AG04449 (cell line): ENCODE data around the gene MED4.
A peak's percentile ranks its signal among the peaks of the same experiment; 100 is the strongest.

Experiments
- CTCF ChIA-PET: fragments of 350-600 bp; formaldehyde crosslinking; extraction: SDS; loops from one replicate; lab custom pipeline; 2021; ENCODE audit warnings: antibody characterized with exemption; lab: Yijun Ruan, JAX
- POLR2A ChIA-PET: fragments of 400-600, 350-600 bp; formaldehyde crosslinking; extraction: SDS; loops from one replicate; lab custom pipeline; 2020; ENCODE audit warnings: antibody characterized with exemption, inconsistent platforms; lab: Yijun Ruan, JAX
- DNase-seq: peaks from one replicate; pipeline ENCODE4 v3.0.0-alpha.2; 2010; ENCODE audit warnings: low read depth, low spot score
- H3K4me3 ChIP-seq: 2 replicates; pipeline ENCODE4 v1.5.1; 2011; ENCODE audit warnings: low read depth, mild to moderate bottlenecking, control low read depth, low read length
- TF ChIP-seq, protein P1 (sequence below): IDR thresholded peaks from one replicate; pipeline ENCODE4 v1.5.1; 2011; ENCODE audit warnings: mild to moderate bottlenecking, moderate library complexity, low read length, control low read depth, inconsistent platforms; ENCODE audit not compliant: insufficient read depth; ENCODE audit errors: missing control alignments

Gene MED4

GRCh38 chr13:48108106-48108505 lies 13.2 kb upstream of the MED4 start:
- TF ChIP-seq, protein P1, sequence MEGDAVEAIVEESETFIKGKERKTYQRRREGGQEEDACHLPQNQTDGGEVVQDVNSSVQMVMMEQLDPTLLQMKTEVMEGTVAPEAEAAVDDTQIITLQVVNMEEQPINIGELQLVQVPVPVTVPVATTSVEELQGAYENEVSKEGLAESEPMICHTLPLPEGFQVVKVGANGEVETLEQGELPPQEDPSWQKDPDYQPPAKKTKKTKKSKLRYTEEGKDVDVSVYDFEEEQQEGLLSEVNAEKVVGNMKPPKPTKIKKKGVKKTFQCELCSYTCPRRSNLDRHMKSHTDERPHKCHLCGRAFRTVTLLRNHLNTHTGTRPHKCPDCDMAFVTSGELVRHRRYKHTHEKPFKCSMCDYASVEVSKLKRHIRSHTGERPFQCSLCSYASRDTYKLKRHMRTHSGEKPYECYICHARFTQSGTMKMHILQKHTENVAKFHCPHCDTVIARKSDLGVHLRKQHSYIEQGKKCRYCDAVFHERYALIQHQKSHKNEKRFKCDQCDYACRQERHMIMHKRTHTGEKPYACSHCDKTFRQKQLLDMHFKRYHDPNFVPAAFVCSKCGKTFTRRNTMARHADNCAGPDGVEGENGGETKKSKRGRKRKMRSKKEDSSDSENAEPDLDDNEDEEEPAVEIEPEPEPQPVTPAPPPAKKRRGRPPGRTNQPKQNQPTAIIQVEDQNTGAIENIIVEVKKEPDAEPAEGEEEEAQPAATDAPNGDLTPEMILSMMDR, result no peak
- no peak for DNase-seq
- ChIA-PET CTCF (no interaction called here), POLR2A (no interaction called here)
- H3K4me3 ChIP-seq, result no peak overlapping the region

- no peak overlapping the region for H3K4me3 ChIP-seq
- TF ChIP-seq, protein P1, result no peak
- ChIA-PET CTCF (interaction anchor here (1.7 kb wide), 1 partner anchor 672 kb away, joined by 5 read pairs; no protein-coding TSS in a partner anchor), POLR2A (no interaction called here)
- no peak for DNase-seq
Observed at GRCh38 chr13:48097793-48098192, 2.9 kb upstream of the MED4 start.

- no peak for DNase-seq
- H3K4me3 ChIP-seq, result no peak overlapping the region
- ChIA-PET POLR2A (no interaction called here), CTCF (no interaction called here)
- TF ChIP-seq, protein P1, result no peak
Observed at GRCh38 chr13:48096670-48097069, 1.8 kb upstream of the MED4 start.

DNA sequence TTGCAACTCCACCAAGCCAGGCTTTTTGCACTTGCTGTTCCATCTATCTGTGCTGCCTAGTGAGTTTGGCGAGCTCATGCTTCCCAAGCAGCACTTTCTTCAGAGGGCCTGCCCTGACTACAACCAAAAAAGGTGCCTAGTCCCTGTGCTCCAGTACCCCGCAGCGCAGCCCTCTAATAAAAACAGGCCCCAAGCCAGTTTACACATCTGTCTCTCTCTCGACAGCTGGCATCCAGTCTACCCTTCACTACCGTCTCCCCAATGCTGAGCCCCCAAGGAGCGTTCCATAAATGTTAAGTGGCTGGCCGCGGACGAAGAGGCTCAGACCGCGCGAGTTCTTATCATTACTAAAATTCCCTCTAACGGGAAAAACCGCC lies 512 bp downstream of the MED4 start:
- DNase-seq, result no peak
- CTCF ChIA-PET, result interaction anchor here (0.7 to 3.4 kb wide), 24 partner anchors 9 to 676 kb away, joined by 3 to 25 read pairs (median 5); partner anchors contain the start of gene NUDT15

DNA sequence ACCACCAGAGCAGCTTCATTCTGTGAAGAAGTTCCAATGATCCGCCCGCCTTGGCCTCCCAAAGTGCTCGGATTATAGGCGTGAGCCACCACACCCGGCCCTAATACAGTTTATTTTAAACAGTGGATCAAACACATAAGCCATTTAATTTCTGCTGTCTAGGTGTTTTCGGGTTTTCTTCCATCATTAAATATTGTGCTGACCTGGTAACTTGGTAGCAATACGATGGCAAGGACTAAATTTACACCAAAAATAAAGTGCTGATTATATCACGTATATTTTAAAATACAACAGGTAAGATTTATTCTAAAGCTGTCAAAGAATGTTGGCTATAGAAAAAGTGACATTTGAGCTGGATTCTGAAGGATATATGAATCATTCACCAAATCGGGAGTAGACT lies 1.3 kb downstream of the MED4 start:
- TF ChIP-seq, protein P1, result no peak
- peak overlapping the region; percentile 87 for H3K4me3 ChIP-seq
- ChIA-PET CTCF (interaction anchor here (1.2 to 3.4 kb wide), 10 partner anchors 8 to 677 kb away, joined by 3 to 25 read pairs (median 6); partner anchors contain the start of gene NUDT15), POLR2A (no interaction called here)
- no peak for DNase-seq

More for the DNA sequence above, 512 bp downstream of the MED4 start:
- H3K4me3 ChIP-seq, result peak overlapping the region; percentile 87
- TF ChIP-seq, protein P1, result no peak
- POLR2A ChIA-PET, result no interaction called here

DNA sequence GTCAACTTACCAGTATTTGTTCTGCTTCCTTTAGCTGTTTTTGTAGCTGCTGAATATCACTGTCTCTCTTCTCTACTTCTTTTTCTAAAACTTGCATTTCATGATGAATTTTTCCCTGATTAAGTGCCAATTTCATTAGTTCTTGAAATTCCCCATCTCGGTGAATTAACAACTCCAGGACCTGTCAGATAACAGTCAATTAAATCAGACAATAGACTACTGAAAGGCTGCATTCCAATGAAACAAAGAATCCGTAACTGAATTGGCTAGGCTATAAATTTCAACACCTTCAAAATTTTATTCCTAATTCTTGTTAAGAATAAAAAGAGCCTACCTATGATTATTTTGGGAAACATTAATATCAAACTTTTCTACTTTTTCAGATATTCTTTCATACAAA lies 8.6 kb downstream of the MED4 start:
- H3K4me3 ChIP-seq, result no peak overlapping the region
- CTCF ChIA-PET, result interaction anchor here (2.7 kb wide), 1 partner anchor 8 kb away, joined by 17 read pairs; the partner anchor contains the start of gene MED4
- TF ChIP-seq, protein P1, result no peak
- no peak for DNase-seq
- POLR2A ChIA-PET, result no interaction called here
